GM20431 (cell line): ENCODE results near the gene GRHPR.
"Not testable (repeated sequence)": the region's sequence is repeated elsewhere in the genome, so short reads cannot be mapped to it uniquely, and the experiment has no call there.

ENCODE experiments used
- in situ Hi-C: fragments of 300-500 bp; cut with MseI, MboI; formaldehyde crosslinking; loops from one replicate; pipeline ENCODE4 v1.15.0; 2020; ENCODE audit warnings: low sequenced_read_pairs; ENCODE audit not compliant: unreplicated experiment

GRHPR gene

DNA sequence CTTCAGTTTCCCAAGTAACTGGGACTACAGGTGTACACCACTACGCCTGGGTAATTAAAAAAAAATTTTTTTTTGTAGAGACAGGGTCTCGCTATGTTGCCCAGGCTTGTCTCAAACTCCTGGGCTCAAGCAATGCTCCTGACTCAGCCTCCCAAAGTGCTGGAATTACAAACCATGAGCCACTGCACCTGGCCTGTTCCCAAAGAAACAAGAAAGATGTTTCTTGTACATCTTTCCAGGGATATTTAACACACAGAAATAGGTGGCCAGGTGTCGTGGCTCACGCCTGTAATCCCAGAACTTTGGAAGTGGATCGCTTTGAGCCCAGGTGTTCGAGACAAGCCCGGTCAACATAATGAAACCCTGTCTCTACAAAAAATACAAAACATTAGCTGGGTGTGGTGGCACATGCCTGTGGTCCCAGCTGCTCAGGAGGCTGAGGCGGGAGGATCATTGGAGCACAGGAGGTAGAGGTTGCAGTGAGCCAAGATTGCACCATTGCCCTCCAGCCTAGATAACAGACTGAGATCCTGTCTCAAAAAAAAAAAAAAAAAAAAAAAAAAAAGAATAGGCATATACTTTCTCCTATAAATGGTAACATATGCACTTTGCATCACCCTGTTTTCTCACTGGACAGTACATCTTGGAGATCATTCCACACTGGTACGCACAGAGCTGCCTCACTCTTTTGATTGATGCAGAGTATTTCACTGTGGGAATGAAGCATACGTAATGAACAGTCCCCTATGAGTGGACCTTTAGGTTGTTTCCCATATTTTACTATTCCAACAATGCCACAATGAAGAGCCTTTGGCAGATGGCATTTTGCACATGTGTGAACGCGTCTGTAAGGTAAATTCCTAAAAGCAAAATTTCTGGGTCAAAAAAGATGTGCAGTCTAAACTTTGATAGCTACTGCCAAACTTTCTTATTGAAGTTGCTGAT lies 2.0 kb upstream of the GRHPR start:
- in situ Hi-C loops, result no loop called here

DNA sequence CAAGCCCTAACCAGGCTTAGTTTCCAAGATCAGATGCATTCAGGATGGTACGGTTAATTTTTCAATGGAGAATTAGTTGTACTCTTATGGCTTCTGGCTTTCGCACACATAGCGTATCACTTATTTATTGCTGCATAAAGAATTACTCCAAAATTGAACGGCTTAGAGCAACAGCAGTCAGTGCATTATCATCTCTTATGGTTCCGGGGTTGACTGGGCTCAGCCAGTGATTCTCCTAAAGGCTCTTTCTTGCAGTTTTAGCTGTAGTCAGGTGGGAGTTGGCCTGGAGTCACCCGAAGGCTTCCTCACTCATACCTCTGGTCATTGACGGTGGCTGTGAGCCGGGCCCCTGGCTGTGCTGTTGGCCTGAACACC lies 595 bp upstream of the GRHPR start:
- in situ Hi-C loops, result no loop called here

DNA sequence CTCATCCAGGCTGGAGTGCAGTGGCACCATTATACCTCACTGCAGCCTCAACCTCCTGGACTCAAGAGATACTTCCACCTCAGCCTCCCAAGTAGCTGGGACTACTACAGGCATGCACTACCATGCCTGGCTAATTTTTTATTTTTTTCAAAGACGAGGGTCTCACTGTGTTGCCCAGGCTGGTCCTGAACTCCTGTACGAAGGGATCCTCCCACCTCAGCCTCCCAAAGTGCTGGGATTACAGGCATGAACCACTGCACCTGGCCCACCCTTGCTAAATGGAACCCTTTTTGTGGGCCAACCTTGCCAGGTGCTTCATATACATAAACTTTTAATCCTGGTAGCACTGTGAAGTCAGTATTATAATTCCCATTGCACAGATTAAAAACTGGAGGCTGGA lies 1.0 kb downstream of the GRHPR start:
- in situ Hi-C loops, result no loop called here

DNA sequence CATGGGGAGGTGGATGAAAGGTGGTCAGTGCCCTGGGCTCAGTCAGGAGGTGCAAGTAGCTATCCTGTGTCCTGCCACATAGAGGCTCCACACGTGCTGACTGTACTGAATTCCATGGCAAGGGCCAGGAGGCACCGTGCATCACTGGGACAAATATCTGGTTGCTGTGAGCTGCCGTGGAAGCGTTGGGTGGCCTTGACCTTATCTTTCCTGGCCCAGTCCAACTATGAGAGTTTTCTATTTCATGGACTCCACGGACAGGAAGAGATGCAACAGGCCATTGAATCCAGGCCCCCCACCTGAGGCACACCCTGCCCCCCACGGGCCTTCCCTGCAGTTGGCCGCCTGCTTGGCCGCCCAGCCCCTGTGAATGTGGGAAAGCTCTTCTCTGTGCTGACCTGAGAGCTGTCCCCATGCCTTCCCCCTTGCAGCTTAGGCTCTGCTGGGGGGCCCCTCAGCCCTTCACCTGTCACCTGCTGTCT lies 1.7 kb downstream of the GRHPR start:
- in situ Hi-C loops, result no loop called here

DNA sequence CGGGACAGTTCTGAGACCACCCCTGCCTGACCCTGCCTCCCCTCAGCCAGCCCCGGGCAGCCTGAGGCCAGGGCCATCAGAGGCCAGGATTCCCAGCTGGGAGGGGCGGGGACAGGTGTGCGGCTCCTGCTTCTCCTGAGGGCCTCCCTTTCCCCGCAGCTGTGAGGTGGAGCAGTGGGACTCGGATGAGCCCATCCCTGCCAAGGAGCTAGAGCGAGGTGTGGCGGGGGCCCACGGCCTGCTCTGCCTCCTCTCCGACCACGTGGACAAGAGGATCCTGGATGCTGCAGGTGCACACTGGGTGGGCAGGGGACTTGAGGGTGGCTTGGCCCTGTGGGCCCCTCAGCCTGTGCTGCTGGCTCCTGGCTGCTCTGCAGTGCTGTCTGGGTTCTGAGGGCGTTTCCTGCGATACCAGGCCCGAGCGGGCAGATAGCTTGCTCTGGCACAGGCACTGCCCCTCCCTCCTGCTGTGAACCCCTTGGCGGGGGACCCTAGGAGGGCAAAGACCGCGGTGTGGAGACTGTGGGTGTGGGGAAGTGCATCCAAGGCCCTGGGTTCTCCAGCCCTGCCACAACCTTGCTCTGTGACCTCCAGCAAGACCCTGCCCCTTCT lies 2.3 kb downstream of the GRHPR start:
- in situ Hi-C loops, result no loop called here

DNA sequence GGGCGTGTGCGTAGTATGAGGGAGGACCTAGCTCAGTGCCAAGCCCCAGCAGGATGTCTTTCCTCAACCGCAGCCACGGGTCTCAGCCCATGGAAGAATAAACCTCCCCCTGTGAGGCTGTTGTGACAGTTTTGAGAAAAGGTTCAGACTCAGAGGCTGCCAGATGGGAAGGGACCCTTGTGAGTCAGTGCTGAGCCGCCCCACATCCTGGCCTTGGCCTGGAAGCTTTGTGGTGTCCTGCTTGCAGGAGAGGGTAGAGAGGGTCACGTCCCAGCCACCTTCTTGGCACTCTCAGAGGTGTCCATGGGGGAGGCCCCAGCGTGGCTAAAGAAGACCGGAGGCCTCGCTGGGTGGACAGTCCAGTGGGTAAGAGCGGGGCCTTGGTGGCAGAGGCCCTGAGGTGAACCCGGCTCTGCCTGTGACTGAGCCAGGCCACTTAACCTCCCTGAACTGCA lies 2.8 kb downstream of the GRHPR start:
- in situ Hi-C loops, result no loop called here

DNA sequence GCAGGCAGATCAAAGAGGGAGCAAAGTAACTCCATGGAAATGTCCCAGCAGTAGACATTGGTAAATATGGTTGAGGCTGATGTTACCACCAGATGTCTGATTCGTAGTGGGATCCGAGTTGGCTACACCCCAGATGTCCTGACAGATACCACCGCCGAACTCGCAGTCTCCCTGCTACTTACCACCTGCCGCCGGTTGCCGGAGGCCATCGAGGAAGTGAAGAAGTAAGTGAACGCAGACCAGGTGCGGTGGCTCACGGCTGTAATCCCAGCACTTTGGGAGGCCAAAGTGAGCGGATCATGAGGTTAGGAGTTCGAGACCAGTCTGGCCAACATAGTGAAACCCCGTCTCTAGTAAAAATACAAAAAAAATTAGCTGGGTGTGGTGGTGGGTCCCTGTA lies 3.9 kb downstream of the GRHPR start:
- in situ Hi-C loops, result not testable (repeated sequence)

DNA sequence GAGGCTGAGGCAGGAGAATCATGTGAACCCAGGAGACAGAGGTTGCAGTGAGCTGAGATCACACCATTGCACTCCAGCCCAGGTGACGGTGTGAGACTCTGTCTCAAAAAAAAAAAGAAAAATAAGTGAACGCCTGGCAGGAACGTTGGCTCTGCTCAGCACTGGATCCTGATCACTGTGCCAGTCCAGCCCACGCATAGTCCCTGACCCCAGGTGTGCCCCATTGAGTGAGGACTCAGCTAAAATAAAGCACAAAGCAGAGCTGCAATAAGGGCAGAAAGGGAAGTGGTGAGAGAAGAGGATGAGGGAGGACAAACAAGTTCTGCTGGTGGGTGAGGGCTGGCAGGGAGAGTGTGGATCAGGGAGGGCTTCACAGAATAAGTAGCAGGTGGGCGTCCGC lies 4.3 kb downstream of the GRHPR start:
- in situ Hi-C loops, result no loop called here

DNA sequence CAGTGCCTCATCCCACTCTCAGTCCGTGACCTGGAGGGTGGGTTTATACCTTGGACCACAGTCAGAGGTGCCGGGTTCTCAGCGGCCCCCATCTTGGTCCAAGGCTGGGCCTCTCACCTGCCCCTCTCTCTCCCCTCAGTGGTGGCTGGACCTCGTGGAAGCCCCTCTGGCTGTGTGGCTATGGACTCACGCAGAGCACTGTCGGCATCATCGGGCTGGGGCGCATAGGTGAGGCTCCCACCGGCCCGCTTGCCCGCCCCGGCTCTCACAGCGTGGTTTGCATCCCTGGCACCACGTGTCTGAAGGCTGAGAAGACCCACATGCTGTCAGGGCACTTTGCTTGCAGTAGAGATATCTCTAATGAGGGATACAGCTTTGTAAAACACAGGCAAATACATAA lies 5.8 kb downstream of the GRHPR start:
- in situ Hi-C loops, result no loop called here

DNA sequence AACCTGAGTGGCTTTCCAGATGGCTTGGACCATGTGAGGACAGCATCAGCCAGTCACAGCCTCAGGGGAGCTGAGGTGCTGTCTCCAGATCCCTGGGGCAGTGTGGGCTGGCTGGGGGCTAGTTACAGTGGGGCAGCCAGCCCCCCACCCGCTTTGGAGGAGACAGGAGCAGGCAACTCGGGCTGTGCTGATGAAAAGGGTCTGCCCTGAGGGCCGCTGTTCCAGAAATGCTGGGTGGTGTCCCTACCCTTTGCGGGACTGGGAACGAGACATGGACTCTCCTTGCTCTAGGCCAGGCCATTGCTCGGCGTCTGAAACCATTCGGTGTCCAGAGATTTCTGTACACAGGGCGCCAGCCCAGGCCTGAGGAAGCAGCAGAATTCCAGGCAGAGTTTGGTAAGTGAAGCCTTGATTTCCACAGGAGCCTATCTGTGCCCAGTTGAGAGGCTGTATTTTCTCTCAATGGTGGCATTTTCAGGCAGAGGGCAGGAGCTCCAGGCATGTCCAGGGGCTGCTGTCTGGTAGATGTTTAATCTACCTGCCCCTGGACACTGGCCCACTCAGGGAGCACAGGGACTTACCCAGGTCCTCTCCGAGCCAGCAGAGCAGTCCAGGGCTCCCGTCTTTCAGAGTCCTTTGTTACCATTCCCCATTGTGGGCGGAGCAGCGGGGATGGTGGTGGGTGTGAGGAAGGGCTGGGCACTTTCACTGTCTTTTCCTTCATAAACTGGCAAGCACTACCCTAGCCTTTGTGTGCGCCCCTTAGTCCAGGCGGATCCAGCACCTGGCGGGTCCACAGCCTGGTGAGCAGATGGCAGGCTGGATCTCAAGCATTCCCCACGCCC lies 7.2 kb downstream of the GRHPR start:
- in situ Hi-C loops, result no loop called here

DNA sequence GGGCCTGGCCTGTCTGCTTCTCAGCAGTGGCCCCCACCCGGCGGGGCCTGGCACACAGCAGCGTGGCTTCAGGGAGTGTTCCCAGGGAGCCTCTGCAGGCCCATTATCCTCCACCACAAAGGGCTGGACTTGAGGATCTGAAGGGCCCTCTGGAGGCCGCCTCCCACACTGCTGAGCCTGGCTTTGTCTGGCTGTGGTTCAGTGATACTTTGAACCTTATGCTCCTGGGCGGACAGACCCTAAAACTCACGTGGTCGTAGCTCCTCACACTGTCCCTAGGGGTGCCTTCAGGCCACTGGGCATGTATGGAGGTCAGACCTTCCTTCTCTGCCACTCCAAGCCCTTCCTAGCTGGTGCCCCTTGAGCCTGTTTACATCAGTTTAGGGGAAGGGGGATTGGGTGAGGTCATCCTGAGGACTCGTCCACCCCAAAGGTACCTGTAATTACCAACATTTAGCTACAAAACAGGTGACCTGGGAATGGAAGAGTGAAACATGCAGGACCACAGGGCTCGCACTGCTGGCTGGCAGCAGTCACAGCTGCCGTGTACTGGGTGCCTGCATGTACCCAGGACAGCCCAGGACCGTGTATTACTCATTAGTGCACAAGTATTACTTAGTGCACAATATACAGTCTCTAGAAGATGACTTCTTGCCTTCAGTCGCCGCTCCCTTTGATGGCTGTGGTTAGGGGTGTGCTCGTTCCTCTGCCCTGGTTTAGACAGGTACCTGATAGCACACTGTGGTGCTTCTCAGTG lies 8.5 kb downstream of the GRHPR start:
- in situ Hi-C loops, result no loop called here

DNA sequence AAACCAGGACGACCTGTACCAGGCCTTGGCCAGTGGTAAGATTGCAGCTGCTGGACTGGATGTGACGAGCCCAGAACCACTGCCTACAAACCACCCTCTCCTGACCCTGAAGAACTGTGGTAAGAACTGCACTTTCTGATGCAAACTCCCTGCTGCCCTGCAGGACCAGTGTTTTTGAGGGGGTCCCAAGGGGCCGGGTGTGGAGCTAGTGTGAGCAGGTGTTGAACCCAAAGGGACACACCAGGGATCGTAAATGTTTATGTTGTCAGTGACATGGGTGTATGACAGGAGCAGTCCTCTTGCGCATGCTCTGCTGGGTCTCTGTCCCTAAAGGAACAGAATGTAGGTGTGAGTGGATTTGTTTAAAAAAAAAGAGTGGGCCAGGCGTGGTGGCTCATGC lies 9.5 kb downstream of the GRHPR start:
- in situ Hi-C loops, result no loop called here

DNA sequence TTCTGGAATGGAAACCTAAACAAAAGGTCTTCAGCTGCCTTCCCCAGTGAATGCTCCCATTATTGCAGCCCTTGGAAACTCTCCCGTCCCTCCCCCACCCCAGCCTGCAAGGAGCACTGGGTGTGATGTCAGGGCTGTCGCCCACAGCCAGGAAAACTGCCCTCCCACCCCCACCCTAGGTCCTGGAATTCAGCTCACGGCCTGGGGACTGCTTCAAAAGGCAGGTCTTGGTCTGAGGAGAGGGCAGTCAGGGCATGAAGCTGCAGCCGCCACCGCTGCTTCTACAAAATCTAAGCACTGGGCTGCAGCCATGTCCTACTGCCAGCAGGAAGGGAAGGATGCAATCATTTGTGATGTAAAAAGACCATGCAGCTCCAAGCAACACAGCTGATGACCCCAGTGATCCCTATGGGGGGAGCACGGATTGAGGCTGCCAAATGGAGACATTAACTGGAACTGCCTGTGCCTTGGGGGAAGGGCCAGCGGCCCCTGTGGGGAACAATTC lies 11.4 kb downstream of the GRHPR start:
- in situ Hi-C loops, result no loop called here

DNA sequence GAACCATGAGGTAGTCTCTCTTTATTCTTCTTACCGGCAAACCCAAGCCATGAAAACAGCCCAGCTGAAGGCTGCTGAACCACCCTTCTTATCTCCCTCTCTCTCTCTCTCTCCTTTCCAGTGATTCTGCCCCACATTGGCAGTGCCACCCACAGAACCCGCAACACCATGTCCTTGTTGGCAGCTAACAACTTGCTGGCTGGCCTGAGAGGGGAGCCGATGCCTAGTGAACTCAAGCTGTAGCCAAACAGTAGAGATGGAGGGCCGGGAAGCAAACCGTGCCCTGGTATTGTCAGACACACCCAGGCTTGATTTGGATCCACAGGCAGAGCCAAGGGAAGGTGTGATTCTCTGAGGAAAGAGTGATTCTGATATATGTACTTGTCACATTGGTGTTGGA lies 14.0 kb downstream of the GRHPR start:
- in situ Hi-C loops, result no loop called here

DNA sequence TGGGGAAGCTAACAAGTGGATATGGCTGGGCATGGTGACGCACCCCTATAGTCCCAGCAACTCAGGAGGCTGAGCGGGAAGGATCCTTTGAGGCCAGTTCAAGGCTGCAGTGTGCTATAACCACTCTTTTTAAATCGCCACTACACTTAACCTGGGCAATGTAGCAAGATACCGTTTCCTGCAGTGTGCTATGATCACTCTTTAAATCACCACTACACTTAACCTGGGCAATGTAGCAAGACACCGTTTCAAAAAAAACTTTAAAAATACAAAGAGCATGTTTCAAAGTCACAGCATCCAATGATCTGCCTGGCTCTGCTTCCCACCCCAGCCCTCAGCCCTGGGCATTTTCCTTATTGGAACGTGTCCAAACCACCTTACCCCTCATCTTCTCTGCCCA lies 14.5 kb downstream of the GRHPR start:
- in situ Hi-C loops, result no loop called here

DNA sequence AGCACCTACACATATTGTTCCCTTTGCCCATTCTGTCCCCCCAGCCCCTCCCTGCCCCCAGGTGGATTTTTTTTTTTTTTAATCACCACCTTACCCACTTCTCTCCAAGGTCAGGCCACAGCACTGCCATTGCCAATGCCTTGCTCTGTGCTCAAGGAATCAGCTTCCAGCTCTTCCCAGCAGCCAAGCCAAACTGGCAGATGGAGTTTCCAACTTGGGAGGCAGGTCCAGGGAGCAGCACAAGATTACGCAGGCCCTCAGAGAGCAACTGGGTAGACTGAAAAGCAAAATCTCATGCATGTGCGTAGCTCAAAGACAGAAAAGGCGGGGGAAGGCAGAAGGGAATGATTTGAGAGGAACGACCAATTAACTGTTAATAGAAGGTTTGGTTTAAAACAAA lies 15.1 kb downstream of the GRHPR start:
- in situ Hi-C loops, result no loop called here

DNA sequence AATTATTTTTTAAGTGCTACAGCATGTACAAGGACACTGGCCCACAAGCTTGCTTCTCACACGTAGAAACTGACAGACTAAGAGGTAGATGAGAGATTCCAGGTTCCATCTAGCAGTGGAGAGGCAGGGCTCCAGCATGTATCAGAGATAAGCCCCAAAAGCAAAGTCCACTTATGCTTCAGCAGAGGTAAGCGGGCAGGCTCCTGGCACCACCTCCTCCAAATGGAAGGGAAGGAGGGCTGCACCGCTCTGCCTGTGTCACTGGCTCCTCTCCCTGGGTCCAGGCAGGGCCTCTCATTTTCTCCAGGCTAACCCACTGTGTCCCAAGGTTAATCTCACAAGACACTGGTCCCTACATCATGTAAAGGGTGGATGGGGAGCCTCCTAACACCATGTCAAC lies 15.9 kb downstream of the GRHPR start:
- in situ Hi-C loops, result no loop called here

DNA sequence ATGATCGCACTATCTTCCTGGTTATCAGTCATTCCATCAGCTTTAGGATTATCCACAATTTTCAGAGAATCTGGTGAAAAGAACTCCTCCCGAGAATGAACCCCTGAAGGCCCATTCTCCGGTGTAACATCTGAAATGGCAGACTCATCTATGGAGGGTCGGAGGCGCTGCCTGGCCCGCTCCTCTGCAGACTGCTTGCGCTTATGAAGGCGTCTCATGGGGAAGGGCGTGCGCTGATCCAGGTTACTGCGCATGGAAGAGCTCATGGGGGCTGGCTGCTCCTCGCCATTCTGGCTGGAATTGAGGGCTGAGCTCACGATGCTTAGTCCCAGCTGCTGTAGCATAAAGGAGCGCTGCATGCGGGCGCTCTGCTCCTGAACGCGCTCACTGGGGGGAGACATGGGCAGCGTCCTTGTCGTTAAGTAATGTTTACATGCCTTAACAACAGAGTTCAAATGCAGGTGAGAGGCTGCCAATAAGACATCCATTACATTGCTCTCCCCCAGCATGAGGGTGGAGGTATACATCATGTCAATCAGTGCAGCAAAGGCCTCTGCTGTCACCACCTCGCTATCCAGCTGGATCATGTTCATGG lies 19.4 kb downstream of the GRHPR start:
- in situ Hi-C loops, result no loop called here

DNA sequence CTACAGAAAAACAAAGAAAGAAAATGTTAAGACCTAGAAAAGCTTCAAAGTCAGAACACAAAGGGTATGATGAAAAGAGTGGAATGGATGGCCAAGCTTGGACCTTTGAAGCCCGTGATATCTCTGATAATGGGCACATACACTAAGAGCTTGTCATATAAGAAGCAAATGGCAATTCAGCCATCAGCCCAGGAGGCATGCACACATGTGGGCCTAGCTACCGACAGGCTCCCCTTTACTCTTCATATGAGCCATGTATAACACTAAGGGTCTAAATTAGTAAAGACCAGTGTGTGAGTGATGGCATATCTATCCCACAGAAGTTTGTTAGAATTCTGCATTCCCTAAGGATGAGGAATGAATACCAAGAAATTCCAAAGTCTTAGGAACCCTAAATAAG lies 20.1 kb downstream of the GRHPR start:
- in situ Hi-C loops, result no loop called here
